ENCODE data around the gene TTC4.

TTC4 gene

DNA sequence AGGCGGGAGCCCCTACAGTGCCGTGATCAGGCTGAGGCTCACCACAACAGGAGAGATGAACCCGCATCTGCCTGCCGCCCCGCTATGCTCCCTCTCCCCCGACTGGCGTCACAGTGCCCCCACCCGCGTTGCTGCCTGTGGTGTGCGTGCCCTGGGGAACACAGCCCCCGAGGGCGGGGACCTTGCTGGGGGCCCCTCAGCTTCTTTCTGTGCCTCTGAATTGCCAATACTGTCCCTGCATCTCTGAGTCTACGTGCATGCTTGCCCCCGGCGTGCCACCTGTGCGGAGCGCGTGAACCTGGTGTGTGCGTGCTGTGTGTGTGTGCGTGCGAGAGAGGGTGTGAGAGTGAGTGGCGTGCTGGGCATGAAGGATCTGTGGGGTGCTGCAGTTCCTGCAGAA is 38.4 kb downstream of the TTC4 start:
- no peak for DNase-seq

DNA sequence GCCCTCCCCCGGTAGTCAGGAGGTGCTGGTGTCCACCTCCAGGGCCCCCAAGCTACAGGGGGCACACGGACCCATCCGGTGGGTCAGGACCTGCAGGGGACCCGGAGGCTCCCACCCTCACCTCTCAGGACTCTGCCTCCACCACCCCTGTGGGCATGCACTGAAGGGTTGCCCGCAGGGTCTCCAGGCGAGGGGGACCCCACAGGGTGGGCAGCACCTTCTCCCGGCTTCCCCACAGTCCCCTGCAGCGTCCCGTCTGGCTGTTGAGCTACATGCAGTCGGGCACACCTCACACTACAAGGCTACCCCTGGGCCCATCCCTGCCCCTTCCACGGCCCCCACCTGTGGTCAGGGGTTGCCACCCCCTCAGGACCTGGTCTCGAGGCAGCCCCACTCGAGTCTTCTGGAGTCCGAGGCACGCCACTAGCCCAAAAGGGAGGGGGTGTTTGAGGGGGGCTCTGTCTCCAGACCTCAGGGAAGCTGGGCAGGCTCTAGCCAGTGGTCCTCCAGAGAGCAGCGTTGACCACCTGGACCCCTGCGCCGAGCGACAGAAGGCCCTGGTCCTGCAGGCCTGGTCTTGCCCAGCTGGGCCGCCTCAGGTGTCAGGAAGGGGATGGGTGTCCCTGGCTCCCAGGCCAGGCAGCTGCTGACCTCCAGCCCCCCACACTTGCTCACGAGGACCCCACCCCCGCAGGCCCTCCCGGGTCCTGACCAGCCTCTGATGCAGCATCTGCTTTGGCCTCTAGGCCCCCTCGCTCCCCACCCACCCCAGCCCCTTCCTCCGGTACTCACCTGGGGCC is 39.0 kb downstream of the TTC4 start:
- no peak for DNase-seq

DNA sequence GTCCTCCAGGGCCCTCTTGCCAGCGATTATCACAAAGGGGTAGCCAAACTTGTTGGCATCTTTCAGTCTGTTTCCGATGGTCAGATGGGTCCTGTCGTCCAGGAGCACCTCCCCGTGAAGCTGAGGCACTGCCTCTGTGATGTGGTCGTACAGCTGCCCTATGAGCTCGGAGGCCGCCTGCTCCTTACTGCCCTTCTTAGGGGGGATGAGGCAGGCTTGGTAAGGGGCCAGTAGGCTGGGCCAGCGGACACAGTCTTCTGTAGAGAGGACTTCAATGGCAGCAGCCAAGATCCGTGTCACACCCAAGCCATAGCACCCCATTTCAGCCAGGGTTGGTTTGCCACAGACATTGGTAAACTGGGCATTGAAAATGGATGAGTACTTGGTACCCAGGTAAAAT is 42.2 kb downstream of the TTC4 start:
- DNase-seq = no peak

DNA sequence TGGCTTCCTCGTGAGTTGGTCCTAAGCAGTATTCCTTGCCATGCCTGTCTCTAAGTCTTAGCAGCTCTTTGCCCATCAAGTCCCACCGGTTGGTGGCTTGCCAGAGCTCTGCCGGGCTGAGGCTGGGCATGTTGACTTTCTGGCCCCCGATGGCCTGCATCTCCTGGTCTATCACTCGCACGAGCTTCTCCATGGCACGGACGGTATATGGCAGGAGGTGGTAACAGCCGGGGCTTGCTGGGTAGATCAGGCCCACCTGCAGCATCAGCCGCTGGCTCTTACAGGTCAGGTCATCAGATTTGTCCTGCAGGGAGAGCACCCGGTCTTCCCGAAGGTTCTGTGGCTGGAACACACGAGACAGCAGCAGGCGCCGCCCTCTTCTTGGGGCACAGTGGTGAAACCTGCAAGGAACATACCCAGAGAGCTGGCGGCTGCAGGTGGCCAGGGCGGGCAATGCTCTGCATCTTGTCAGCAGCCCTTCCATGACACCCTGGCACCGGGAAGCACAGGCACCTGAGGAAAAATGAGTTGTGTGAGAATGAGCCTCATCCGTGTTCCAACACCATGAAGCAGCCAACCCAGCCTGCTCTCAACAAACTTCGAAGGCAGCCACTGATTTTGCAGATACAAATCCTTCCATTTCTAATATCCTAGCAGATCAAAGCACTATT is 43.2 kb downstream of the TTC4 start:
- DNase-seq = no peak

DNA sequence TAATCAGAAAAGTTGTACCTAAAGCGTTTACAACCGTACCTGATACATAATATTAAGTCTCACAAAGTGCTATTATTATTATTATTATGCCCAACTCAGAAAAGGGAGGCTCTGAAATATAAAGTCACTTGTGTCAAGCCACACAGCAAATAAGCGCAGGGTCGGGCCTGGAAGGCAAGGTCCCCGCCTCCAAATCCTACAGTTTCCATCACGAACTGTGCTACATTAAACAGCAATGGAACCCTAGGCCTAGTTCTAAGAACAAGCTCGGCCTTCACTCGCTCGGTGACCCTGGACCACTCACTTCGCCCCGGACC is 48.1 kb downstream of the TTC4 start:
- no peak for DNase-seq

DNA sequence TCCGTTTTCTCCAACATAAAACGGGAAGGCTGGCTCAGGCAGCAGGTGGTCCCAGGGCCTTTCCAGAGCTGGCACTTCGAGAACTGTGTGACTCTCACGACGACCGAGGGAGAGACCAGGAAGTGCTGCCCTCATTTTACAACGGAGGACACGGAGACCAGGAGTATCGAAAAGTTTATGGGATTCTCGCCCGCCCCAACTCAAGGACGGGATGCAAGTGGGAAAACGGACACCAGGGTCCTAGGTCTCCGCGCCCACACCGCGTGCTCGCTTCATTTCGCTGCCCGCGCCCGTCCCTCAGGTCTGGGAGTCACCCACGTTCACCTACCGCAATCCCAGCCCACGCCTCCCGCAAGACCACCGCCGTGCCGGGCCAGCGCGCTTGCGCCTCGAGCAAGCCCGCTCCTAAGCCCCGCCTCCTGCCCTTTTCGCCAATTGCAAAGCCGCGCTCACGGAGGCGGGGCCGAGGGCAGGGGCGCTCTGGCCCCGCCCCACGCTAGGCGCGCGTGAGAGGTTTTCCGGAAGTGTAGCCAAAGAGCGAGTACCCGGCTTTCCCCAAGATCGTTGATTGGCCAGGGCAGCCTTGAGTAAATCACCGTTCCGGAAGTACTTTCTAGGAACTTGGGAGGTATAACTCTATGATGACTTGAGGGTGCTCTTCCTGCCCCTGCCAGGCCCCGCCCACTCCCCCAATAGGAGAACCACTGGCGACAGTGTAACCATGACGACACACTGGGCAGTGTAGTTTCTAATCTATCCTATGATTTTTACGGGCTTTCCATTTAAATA is 48.7 kb downstream of the TTC4 start, which contains the start of gene PARS2:
PARS2 (minus strand) TSS at position 391 of the 789 bp plus-strand sequence. CDS start 5,362 bp downstream, outside the sequence.
- peak; percentile 100 for DNase-seq

DNA sequence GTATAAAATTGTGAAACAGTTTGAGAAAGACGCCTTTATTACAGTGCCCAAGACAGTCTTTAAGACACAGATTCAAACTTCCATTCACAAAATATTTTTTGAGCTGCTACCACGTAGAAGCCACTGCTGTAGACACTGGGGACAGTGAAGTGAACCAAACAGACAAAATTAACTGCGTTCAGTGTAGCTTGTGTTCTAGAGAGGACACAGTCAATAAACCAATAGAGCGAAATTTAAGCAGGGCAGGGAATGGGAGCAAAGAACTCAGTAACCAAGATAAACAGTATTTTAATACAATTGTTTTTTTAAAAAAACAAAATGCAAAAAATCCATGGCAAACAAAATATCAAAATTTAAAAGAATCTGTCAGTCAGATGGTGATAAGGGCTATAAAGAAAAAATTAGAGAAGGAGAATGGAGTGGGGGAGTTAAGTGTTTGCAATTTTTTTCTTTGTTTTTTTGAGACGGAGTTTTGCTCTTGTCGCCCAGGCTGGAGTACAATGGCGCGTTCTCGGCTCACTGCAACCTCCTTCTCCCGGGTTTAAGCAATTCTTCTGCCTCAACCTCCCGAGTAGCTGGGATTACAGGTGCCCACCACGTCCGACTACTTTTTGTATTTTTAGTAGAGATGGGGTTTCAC is 49.4 kb downstream of the TTC4 start:
- DNase-seq = no peak

DNA sequence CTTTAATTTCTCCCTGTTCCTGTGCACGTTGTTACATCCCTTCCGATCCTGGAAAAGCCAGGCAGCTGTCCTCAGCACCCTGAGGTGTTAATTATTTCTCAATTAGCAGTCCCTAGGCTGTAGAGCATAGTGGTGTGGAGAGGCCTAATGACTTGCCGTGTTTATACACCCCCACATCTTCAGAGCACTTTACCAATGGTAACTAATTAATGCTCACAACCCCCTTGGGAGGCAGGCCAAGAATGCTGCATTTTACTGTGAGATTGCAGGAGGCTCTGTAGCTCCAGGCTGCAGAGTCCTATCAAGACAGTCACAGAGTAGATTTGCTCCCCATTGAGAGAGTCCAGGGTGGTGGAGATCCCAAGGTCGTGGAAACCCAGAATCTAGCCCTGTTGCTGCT is 51.1 kb downstream of the TTC4 start:
- DNase-seq = no peak

DNA sequence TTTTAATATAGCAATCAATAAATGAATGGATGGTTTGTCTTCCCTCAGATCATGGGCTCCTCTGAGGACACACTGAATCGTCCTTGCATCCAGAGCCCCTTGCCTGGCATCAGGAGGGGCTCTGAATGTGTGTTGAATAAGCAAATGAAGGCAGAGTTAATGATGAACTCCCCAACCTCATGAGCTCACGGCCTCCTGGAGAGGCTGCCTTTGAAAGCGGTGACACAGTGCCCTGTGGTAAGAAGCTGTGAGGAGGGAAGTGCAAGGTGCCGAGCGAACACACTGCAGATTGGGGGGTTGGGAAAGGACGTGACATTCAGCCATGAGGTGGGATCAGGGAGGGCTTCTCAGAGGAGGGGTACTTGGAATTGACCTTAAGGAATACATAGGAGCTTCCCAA is 51.9 kb downstream of the TTC4 start:
- DNase-seq = no peak

DNA sequence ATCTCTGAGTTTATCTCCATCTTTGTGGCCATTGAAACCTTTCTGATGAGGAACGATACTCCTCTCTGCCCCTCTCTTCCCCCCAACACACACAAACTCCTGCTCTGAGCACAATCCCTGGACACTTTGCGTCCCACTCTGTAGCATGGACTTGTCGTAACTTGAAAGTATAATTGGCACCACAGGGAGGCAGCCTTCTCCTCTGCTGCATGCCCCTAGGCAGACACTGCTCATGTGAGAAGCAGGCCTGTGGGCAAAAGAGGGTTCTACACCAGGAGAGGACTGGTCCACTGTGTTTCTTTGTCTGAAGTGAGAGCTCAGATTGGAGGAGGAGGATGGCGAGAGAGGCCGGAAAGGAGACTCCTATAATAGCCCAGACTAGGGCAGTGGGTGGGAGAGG is 52.4 kb downstream of the TTC4 start:
- no peak for DNase-seq

DNA sequence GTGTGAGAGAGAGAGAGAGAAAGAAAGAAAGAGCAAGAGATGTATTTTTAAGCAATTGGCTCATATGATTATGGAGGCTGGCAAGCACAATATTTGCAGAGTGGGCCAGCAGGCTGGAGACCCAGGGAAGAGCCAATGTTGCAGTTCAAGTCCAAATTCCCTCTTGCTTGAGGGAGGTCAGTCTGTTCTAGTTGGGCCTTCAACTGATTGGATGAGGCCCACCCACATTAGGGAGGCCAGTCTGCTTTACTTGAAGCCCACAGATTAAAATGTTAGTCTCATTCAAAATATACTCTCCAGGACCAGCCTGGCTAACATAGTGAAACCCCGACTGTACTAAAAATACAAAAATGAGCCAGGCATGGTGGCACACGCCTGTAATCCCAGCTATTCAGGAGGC is 57.3 kb downstream of the TTC4 start:
- DNase-seq = no peak

DNA sequence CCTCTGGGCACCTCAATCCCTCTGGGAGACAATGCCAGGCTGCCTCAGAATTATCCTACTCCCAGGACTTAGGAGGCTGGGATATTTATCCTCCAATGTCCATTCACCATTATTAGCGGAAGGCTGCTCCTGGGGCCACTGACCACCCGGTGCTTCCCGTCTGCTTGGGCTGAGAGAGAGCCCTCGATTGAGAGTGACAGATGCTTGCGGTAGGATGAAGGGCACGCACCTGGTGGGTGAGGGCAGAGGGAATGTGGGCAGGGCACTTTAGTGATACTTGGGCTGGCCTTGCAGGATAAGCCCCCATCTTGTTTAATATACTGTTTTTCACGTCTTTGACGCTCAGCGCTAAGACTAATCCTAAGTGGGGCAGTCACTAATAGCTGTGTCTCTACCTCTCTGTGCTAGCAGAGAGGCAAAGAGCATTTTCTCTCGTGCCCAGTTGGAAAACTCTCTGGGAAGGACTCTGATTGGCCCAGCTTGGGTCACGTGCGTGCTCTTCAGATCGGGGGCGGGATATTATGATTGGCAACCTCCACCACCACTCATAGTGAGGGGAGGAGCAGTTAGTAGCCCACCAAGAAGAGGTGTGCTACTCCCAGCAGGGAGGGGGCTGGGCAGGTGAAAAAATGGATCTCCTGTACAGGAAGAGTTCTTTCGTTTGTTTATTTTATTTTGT is 59.3 kb downstream of the TTC4 start:
- peak; percentile 93 for DNase-seq

DNA sequence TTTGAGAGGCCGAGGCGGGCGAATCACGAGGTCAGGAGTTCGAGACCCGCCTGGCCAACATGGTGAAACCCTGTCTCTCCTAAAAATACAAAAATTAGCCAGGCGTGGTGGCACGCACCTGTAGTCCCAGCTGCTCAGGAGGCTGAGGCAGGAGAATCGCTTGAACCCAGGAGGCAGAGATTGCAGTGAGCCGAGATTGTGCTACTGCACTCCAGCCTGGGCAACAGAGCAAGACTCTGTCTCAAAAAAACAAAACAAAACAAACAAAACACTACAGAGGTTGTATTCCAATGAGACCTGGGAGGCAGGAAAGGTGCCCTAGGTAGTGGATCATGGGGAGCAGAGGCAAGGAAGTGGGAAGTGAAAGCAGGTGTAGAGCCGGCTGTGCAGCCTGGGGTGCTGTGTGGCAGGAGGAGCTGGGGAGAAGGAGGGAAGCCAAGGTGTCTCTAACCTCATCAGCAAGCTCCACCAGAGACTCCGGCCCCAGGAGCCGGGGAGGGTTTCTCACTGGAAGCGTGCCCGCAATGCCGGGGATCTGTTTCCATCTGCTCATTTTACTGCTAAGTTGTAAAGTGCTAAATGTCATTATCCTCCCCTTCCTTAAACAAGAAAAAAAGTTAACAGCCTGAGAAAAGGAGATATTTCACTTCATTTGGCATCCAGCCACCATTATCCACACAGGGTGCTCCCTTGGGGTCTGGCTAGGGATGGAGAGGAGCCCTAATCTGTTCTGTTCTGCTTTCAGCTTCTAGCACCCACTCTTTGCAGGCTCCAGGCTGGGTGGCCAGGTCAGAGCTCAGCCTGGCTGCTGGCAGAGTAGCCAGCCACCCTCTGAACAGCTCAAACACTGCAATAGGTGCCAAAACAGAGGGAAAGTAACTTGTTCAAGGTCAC is 60.4 kb downstream of the TTC4 start:
- peak; percentile 86 for DNase-seq

DNA sequence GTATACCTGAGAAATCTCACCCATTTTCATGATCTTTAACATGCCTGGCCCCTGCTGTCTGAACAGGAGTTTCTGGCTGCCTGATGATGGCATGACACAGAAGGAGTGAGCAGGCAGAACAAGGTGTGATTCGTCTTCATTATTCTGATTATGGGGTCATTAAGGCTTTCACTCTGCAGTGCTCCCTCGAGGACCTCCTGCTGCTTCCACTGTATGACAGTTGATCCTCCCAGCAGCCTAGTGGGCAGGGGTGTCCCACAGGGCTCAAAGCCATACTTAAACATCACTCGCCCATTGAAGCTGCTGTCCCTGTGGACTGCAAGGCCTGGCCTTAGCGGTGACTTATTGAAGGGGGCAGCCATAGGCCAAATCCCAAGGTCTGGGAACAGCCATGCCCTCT is 61.4 kb downstream of the TTC4 start:
- DNase-seq = no peak

DNA sequence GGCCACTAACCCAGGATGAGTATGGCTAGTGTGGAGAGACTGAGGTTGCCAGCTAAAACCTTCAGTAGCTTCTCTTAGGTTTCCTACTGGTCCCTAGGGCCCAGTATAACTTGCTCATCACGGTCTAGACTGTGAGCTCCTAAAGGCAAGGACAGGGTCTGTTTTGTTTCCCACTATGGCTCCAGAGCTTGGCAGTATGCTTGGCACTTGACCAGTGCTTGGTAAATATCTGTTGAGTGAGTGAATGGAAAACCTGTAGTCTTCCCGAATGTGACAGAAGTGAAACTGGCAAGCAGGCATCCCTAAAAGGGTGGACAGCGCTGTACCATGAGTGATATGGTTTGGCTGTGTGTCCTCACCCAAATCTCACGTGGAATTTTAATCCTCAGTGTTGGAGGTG is 61.8 kb downstream of the TTC4 start:
- no peak for DNase-seq

DNA sequence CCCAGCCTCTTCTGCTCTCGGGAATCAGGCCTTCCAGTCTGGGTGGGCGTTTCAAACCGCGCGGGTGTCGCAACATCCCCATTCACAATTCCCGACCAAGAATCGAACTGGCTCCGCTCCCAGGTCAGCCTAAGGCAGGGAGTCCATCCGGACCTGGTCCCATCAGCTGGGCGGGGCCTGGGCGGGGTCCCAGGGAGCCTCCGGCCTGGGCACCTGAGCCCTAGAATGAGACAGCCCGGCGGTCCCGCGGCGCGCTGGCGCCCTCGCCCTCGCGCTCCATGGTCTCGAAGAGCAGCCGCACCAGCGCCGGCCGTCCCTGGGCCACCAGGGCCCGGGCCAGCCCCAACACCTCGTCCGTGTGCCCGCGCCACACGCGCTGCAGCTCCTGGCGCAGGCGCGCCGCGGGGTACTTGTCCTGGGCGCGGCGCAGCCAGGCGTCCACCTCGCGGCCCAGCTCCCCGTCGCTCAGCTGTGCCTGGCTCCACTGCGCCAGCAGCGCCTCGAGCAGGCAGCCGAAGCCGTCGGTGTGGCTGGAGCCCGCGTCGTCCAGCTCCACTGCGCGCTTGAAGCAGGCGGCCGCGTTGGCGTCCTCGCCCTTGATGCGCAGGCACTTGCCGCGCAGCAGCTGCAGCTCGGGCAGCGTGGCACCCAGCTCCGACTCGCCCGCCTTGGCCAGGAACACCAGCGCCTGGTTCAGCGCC is 65.5 kb downstream of the TTC4 start:
- no peak for DNase-seq

DNA sequence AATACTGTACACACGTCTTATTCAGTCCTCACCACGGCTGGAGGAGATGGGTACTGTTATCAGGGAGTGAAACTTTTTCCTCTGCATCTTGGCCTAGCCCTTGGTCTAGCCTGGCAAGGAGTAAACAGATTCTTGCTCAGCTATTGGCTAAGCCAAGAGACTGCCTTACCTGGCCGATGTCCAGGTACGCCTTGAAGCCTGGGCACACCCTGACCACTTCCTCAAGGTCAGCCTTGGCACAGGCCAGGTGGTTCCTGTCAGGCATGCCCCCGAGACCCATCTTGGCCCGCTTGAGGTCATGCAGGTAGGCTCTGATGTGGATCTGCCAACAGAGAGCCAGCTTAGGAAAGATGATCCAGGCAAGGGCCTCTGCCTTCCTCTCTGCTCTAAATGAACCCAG is 66.5 kb downstream of the TTC4 start:
- DNase-seq = no peak

DNA sequence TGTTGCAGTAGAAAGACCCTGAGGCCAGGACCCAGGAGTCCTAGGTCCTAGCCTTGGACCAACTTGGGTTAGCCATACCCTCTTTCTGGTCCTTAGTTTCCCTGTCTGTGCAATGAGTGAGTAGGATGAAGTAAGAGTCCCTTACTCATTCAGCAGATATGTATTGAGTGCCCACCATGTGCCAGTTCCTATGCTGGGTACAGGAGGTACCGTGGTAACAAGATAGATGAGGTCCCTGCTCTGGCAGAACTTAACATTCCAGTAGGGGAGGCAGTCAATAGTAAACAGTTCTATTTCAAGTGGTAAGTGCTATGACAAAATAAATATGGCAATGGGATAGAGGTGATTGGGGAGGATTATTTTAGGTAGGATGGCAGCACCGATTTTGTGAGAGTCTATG is 66.9 kb downstream of the TTC4 start:
- DNase-seq = peak; percentile 12

DNA sequence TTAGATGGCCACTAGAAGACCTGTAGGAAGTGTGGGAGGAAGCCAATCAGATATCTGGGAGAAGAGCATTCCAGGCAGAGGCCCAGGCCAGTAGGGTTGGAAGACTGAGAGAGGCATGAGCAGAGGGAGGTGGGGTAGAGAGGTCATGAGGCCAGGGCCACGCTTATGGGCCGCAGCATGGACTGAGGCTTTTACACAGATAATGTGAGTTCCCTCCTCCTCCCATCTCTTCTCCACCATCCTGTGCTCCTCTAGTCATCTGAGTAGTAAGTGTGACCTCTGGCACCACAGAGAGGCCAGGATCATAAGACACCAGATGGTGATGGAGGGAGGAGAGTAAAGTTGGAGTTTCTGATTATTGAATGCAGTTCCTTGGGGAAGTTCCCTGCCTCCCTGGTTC is 68.4 kb downstream of the TTC4 start:
- no peak for DNase-seq

DNA sequence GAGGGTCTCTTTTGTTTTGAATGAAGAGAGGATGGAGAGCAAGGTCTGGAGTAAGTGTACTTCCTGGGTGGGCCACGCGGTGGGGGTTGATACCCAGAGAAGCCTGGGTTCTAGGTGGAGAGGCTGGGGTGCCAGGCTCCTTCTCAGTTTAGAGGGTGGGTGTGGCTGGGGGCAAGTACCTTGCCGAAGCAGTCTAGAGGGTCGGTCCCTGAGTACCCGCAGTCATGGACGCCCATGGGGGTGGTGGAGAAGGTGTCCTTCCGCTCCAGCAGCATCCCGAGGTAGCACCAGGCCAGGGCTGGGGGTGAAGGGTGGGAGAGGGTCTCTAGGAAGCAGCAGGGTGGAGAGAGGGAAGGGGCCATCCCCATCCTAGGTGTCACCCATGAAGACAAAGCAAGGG is 71.1 kb downstream of the TTC4 start:
- DNase-seq = no peak

DNA sequence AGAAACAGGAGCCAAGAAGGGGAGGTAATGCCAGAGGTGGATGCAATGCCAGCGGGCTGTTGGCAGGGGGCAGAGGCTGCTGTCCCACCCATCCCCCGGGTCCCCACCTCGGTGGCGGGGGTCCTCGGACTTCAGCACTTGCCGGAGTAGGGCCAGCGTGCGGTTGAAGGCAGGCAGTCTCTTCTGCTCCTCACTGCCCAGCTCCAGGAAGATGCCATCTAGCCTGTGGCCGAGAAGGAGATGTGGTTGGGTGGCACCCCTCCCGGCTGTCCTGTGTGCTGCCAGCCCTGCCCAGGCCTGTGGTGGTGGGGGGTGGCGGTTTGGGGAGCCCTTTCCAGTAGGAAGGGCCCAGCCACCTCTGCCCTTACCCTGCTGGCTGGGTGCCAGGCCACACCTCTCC is 71.9 kb downstream of the TTC4 start:
- DNase-seq = no peak

Measured in NCI-H2171 treated with DMSO at 0.1 percent for 48 hours (cell line).